Fibroblast of villous mesenchyme (primary cell): Measurements from ENCODE around the gene PFKP. TPM values are rescaled to one million over a fixed set of nuclear protein-coding genes. Genes with fewer than 3 reads are reported as not detected.
"Not testable (repeated sequence)": the region's sequence is repeated elsewhere in the genome, so short reads cannot be mapped to it uniquely, and the experiment has no call there.

Experiments
- DNase-seq: peaks from one replicate; pipeline ENCODE4 v3.0.0-alpha.2; 2010; ENCODE audit warnings: low read depth
- H3K4me3 ChIP-seq: 2 replicates; pipeline ENCODE4 v1.5.1; 2011; ENCODE audit warnings: low read depth, mild to moderate bottlenecking, low read length
- CTCF ChIP-seq: IDR thresholded peaks from 2 replicates; pipeline ENCODE4 v1.5.1; 2012; ENCODE audit warnings: low read depth, mild to moderate bottlenecking, low read length; ENCODE audit not compliant: insufficient read depth
- total RNA-seq: library from RNA; depleted of rRNA; stranded (reverse); fragments of >200 nt; gene quantifications from 2 replicates; pipeline ENCODE4 v1.2.3, GENCODE V29; 2012

Gene PFKP
- total RNA-seq, 1 donor: 120 TPM

GRCh38 chr10:3166496-3167290, 99.3 kb downstream of the PFKP start:
- H3K4me3 ChIP-seq: no peak overlapping the region
- DNase-seq: no peak
- no peak for TF ChIP-seq CTCF

GRCh38 chr10:3167611-3168330, 100.4 kb downstream of the PFKP start:
- no peak for DNase-seq
- H3K4me3 ChIP-seq: no peak overlapping the region
- TF ChIP-seq CTCF: no peak

- no peak for TF ChIP-seq CTCF
- DNase-seq: no peak
These were observed 101.9 kb downstream of the PFKP start for GRCh38 chr10:3169271-3169670.

GRCh38 chr10:3169673-3170072, 102.3 kb downstream of the PFKP start:
- TF ChIP-seq CTCF: no peak
- no peak overlapping the region for H3K4me3 ChIP-seq
- DNase-seq: no peak

More at GRCh38 chr10:3169271-3169670, 101.9 kb downstream of the PFKP start:
- H3K4me3 ChIP-seq: no peak overlapping the region

GRCh38 chr10:3171488-3171887, 104.1 kb downstream of the PFKP start:
- peak overlapping the region; percentile 88 for H3K4me3 ChIP-seq
- DNase-seq: not testable (repeated sequence)

GRCh38 chr10:3172081-3172445, 104.7 kb downstream of the PFKP start:
- peak overlapping the region; percentile 88 for H3K4me3 ChIP-seq
- peak; percentile 63 for DNase-seq
- TF ChIP-seq CTCF: no peak

GRCh38 chr10:3172446-3173170, 105.3 kb downstream of the PFKP start, which contains the start of gene PITRM1:
Gene PITRM1 (minus strand): TSS chr10:3172782. CDS start chr10:3172772, 10 bp downstream.
- DNase-seq: peak; percentile 99
- peak within 1 kb of the TSS; percentile 88 for H3K4me3 ChIP-seq

More at GRCh38 chr10:3172446-3173170, 105.3 kb downstream of the PFKP start, which contains the start of gene PITRM1:
- no peak for TF ChIP-seq CTCF
